ENCODE results near the gene FOXO4.

The FOXO4 gene

GRCh38 chrX:71099736-71100135, 4.1 kb downstream of the FOXO4 start:
- DNase-seq, result no peak

- peak; percentile 15 for DNase-seq
Observed at GRCh38 chrX:71100581-71101505, 5.2 kb downstream of the FOXO4 start.

GRCh38 chrX:71102292-71102691, 6.6 kb downstream of the FOXO4 start:
- peak; percentile 41 for DNase-seq

- DNase-seq, result peak; percentile 85
Observed at GRCh38 chrX:71103110-71103983, 7.7 kb downstream of the FOXO4 start.

- peak; percentile 13 for DNase-seq
Observed at GRCh38 chrX:71105628-71106027, 10.0 kb downstream of the FOXO4 start.

- DNase-seq, result peak; percentile 71
Observed at GRCh38 chrX:71106427-71106826, 10.8 kb downstream of the FOXO4 start, which contains the start of gene CXorf65. Gene CXorf65 (minus strand): TSS chrX:71106740. CDS start chrX:71106556, 184 bp downstream.

GRCh38 chrX:71107245-71107644, 11.6 kb downstream of the FOXO4 start:
- DNase-seq, result no peak

- DNase-seq, result peak; percentile 82
Observed at GRCh38 chrX:71107762-71108360, 12.2 kb downstream of the FOXO4 start.

GRCh38 chrX:71109051-71109450, 13.4 kb downstream of the FOXO4 start:
- peak; percentile 29 for DNase-seq

GRCh38 chrX:71111141-71111843, 15.6 kb downstream of the FOXO4 start, which contains the start of gene IL2RG:
Gene IL2RG (minus strand): TSS chrX:71111577. CDS start chrX:71111539, 38 bp downstream.
- DNase-seq, result peak; percentile 76

- peak; percentile 18 for DNase-seq
Observed at GRCh38 chrX:71111921-71112431, 16.3 kb downstream of the FOXO4 start.

- no peak for DNase-seq
Observed at GRCh38 chrX:71117358-71117757, 21.7 kb downstream of the FOXO4 start.

GRCh38 chrX:71118032-71118984, 22.7 kb downstream of the FOXO4 start, which contains the start of gene MED12:
Gene MED12 (plus strand): TSS chrX:71118596. CDS start chrX:71118755, 159 bp downstream.
- DNase-seq, result peak; percentile 90

GRCh38 chrX:71118985-71119535, 23.4 kb downstream of the FOXO4 start:
- peak; percentile 21 for DNase-seq

- no peak for DNase-seq
Observed at GRCh38 chrX:71128166-71128833, 32.6 kb downstream of the FOXO4 start.

- peak; percentile 81 for DNase-seq
Observed at GRCh38 chrX:71128915-71129765, 33.5 kb downstream of the FOXO4 start.

GRCh38 chrX:71131510-71131909, 35.9 kb downstream of the FOXO4 start:
- peak; percentile 87 for DNase-seq

- no peak for DNase-seq
Observed at GRCh38 chrX:71140440-71140839, 44.8 kb downstream of the FOXO4 start.

GRCh38 chrX:71143508-71143907, 47.9 kb downstream of the FOXO4 start:
- DNase-seq, result peak; percentile 35

Data from hematopoietic multipotent progenitor cell treated with erythropoietin and hydrocortisone succinate and interleukin-3 and kit ligand, for 6 days (in vitro differentiated cells).